ENCODE data around the gene LGALS12. TPM values are rescaled to one million over a fixed set of nuclear protein-coding genes. Genes with fewer than 3 reads are reported as not detected.
A peak's percentile ranks its signal among the peaks of the same experiment; 100 is the strongest.
"Not testable (repeated sequence)": the region's sequence is repeated elsewhere in the genome, so short reads cannot be mapped to it uniquely, and the experiment has no call there.

The LGALS12 gene
- total RNA-seq, 1 experiment from 2014 or later: not detected

DNA sequence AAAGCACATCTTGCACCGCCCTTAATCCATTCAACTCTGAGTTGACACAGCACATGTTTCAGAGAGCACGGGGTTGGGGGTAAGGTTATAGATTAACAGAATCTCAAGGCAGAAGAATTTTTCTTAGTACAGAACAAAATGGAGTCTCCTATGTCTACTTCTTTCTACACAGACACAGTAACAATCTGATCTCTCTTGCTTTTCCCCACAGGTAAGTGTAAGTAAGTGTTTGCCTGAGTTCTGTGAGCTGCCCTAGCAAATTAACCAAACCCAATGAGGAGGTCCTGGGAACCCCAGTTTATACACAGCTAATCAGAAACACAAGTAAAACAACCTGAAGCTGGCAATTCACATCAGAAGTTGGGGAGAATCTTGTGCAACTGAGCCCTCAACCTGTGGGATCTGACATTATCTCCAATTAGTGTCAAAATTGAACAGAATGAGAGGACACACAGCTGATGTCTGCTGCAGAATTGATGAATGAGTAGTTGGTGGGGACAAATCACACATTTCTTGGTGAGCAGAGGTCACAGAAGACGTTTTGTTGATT, 22.9 kb downstream of the LGALS12 start:
- DNase-seq (ENCODE audit: low read depth): peak; percentile 50
- in situ Hi-C loops (cut with HindIII; ENCODE audit: low pct_unique_long_range_greater_than_20kb, low sequenced_read_pairs): not testable (repeated sequence)

DNA sequence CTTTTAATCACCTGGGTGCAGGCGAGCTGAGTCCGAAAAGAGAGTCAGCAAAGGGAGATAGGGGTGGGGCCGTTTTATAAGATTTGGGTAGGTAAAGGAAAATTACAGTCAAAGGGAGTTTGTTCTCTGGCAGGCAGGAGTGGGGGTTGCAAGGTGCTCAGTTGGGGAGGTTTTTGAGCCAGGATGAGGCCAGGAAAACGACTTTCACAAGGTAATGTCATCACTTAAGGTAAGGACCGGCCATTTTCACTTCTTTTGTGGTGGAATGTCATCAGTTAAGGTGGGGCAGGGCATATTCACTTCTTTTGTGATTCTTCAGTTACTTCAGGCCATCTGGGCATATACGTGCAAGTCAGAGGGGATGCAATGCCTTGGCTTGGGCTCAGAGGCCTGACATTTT, 23.5 kb downstream of the LGALS12 start:
- DNase-seq (ENCODE audit: low read depth); in situ Hi-C loops (cut with HindIII; ENCODE audit: low pct_unique_long_range_greater_than_20kb, low sequenced_read_pairs): not testable (repeated sequence)

DNA sequence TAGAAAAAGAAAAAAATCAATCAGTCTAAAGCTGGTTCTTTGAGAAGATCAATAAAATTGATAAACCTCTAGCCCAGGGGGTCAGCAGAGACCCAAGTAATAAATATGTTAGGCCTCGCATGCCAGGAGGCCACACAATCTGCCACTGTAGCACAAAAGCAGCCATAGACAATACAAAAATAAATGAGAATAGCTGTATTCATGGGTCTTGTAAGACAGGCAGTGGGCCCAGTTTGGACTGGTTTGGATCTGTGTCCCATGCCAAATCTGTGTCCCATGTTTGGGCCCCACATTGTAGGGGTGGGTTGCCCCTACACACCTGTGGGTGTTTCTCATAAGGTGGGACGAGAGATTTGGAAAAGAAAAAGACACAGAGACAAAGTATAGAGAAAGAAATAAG, 24.1 kb downstream of the LGALS12 start:
- in situ Hi-C loops (cut with HindIII; ENCODE audit: low pct_unique_long_range_greater_than_20kb, low sequenced_read_pairs): no loop called here
- no peak for DNase-seq (ENCODE audit: low read depth)

DNA sequence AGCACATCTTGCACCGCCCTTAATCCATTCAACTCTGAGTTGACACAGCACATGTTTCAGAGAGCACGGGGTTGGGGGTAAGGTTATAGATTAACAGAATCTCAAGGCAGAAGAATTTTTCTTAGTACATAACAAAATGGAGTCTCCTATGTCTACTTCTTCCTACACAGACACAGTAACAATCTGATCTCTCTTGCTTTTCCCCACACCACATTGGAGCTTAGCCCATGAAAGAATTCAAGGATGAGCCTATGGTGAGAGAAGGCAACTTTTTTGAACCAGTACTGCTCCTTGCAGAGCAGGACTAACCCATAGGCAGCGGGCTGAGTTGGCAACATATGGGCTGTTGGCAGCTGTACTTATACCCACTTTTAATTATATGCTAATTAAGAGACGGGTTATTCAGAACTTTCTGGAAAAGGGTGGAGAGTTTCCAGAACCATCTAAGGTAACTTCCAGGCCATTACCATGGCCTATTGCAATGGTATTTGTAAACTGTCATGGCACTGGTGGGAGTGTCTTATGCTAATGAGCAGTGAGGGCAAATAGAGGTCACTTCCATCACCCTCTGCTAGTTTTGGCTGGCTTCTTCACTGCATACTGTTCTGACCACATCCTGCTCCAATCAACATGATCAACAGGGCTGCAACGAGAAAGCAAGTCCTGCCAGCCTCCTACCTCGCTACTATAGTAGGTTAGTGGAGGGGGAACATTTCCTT, 25.3 kb downstream of the LGALS12 start:
- peak; percentile 88 for DNase-seq (ENCODE audit: low read depth)
- in situ Hi-C loops (cut with HindIII; ENCODE audit: low pct_unique_long_range_greater_than_20kb, low sequenced_read_pairs): not testable (repeated sequence)

DNA sequence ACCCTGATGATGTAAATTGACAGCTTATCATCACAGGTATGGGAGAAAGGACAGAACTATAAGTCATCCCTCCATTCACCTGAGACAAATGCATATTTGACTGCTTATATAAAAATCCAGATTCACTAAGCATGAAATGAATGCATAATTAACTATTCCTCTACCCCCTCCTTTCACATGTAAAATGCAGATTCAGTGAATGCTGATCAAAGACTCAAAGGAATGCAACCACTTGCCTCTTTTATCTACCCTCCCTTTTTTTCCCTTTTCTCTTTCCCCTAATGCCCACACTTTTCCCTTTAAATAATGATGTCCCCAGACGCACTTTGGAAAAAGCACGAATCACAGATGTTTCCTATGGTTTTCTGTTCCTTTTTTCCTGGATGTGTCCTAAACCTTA, 26.2 kb downstream of the LGALS12 start:
- DNase-seq (ENCODE audit: low read depth): no peak
- in situ Hi-C loops (cut with HindIII; ENCODE audit: low pct_unique_long_range_greater_than_20kb, low sequenced_read_pairs): no loop called here

DNA sequence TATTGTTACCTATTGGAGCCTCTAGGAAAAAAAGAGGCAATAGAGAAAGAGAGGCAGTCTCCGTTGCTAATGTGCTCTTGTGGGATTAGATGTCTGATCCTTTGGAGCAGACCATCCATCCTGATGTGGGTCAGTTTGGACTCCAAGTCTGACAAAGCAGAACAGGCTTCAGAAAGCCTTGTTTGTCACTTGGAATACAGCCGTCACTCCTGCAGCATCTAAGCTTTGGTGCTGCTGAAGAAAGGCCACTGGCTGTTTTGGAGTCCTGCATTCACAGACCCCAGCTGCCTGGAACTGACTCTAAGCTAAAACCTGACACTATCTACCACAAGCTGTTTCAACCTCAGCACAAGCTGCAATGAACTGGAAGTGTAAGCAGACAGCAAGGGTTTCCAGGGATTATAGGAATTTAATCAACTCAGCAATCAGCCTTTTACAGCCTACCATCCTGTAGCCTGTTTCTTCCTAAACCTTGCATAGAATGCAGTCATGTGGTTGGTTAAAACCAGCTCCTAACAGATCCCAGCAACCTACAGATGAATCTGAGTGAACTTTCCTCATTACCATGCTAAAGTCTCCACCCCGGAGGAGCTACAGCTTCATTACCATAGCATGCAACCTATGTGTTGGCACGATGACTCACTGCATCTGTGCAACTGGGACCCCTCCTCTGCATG, 27.1 kb downstream of the LGALS12 start:
- DNase-seq (ENCODE audit: low read depth): no peak
- in situ Hi-C loops (cut with HindIII; ENCODE audit: low pct_unique_long_range_greater_than_20kb, low sequenced_read_pairs): no loop called here

DNA sequence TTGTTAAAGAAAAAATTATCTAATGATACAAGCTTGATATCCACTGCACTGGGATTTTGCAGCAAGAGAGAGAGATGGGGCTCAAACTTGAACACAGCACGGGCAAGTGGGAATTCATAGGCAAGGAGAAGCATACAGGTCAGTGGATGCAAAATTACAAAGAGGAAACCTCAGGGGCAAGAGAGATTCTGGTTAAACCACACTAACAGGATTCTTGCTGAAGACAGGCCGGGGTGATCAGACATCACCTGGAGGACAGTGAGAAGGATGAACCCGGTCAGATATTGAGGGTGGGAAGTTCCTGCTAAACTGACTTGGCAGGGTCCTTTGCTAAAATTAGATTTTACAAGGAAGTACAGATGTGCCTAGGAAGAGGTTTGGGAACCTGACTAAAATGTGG, 28.2 kb downstream of the LGALS12 start:
- in situ Hi-C loops (cut with HindIII; ENCODE audit: low pct_unique_long_range_greater_than_20kb, low sequenced_read_pairs): no loop called here
- DNase-seq (ENCODE audit: low read depth): no peak

DNA sequence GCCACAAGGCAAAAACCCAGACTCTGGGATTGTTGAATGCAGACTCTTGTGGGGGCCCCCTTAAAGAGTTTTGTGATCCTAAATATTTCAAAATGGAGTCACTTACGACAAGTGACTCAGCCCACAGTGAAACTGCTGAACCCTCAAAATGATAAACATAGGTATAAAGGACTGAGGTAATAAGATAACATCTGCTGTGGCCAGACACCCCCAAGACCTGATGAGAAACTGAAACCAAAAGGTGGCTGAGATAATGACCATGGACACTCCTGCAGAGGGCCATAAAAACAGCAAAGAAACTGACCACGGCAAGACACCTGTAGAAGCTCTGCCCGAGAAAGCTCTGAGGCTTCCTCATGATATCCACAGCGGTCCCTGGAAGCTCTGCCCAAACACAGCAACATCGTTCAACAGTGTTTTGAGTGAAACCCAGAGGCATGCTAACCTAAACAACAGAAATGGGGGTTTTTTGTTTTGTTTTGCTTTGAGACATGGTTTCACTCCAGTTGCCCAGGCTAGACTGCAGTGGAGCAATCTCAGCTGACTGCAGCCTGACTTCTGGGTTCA, 29.1 kb downstream of the LGALS12 start:
- in situ Hi-C loops (cut with HindIII; ENCODE audit: low pct_unique_long_range_greater_than_20kb, low sequenced_read_pairs): no loop called here
- no peak for DNase-seq (ENCODE audit: low read depth)

DNA sequence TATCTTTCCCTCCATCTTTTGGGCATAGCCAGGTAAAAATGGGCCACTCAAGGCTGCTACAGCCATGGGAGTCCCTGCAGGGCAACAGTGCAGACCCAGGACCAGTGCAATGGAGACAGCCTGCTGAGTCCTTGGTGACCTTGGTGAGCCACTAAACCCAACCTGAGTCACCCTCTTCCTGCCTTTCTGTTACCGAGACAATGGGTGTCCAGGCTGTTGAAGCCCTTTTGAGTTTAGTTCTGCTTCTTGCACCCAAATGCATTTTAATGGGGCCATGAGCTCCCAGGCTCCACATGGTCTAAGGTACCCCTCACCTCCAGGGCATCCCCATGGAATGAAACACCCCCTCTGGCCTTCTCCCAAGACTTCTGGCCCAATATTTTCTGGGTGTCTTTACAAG, 29.9 kb downstream of the LGALS12 start:
- DNase-seq (ENCODE audit: low read depth): no peak
- in situ Hi-C loops (cut with HindIII; ENCODE audit: low pct_unique_long_range_greater_than_20kb, low sequenced_read_pairs): no loop called here

DNA sequence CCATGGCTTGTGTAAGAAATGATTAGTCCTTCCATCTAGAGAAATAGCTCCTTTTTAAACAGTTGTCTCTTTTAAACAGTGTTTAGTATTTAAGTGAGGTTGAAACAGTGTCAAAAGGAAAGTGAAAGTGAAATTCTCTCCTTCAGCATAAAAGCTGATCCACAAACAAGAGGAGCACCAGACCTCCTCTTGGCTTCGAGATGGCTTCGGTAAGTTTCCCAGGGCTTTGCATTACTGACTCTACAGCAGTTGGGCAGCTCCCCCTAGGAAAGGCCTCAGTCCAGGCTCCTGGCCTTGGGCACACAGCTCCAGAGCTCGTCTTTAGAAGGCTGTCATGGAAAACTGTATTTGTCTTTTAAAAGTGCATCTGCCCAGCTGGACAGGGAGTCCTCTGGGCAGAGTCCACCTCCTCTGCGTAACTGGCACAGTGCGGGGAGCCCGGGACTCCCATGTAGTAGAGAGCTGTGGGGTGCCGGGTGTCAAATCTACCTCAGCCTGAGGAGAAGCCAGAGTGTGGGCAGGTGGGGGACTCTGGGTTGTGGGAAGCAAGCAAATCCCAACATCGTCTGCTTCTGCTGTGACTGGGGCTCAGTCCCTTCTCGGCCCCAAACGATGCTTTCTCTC, 30.9 kb downstream of the LGALS12 start, which contains the start of gene PLAAT4:
TSS of gene PLAAT4 (plus strand) at position 140 of the 624 bp plus-strand sequence. CDS start at position 201, 61 bp downstream.
- in situ Hi-C loops (cut with HindIII; ENCODE audit: low pct_unique_long_range_greater_than_20kb, low sequenced_read_pairs): no loop called here
- DNase-seq (ENCODE audit: low read depth): peak; percentile 35

DNA sequence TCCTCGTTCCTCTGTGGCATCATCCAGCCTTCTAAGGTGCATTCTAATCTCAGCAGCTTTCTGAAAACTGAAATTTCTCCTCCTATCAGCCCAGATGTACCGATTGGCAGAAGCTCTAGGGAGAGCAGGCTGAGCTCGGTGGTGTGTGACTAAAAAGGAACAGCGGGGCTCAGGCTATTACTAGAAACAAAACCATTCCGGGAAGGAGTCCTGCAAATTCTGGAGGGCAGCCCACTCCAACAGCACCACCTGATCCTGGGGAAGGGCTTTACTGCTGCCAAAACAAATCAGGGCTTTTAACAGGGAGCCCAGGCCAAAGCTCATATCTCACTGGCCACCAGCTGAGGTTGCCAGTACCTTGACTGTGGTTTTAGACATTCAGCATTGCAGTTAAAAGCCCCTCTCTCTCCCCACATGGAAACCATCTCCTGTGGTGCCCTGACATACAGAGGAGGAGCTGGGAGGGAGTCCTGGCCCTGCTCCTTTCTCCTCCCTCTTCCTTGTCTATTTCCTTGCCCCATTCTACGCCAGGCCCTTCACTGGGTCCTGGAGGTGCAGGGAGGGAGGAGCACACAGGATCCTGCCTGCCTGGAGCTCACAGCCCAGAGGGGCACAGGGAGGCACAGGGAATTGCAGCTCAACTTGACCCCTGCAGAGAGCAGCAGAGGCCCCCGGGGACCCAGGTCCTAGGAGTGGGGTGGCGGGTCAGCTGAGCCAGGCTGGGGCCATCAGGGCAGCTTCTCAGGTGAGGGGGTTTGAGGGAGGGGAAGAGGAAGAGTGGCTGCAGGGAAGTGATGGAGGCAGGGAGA, 31.6 kb downstream of the LGALS12 start:
- DNase-seq (ENCODE audit: low read depth): peak; percentile 28

DNA sequence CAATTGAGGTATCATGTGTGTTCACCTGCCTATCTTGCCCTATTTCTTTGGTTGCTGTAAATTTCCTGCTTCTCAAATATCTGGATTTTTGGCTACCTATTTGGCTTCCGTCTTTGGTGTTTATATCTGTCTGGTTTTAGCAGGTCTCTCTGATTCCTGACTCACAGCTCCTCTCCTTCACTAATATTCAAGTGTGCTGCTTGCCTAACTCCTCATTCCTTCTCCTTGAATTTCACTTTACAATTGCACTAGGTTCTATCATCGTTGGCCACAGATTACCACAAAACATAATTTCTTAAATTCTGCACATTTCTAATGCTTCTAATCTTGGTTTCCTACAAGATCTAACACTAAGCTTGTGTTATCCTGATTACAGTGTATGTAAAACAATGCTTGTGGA, 36.6 kb downstream of the LGALS12 start:
- in situ Hi-C loops (cut with HindIII; ENCODE audit: low pct_unique_long_range_greater_than_20kb, low sequenced_read_pairs); DNase-seq (ENCODE audit: low read depth): not testable (repeated sequence)

More for the DNA sequence above, 31.6 kb downstream of the LGALS12 start:
- in situ Hi-C loops (cut with HindIII; ENCODE audit: low pct_unique_long_range_greater_than_20kb, low sequenced_read_pairs): no loop called here

DNA sequence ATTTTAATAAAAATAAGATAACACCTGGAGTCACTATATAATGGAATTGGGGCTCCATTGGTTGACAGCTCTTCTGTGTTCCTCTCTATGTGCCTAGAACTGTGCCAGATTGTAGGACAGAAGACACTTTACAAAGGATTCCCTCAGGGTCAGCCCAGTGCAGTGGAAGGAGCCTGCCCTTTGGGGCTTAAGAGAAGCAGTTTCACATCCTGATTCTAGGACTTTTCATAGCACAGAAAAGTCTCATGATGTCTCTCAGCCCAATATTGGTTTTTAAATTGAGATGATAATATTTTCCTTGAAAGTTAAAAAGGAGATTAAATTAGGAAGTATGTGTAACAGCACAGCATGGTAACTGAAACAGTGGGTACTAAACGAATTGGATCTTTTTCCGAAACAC, 37.8 kb downstream of the LGALS12 start:
- DNase-seq (ENCODE audit: low read depth): no peak
- in situ Hi-C loops (cut with HindIII; ENCODE audit: low pct_unique_long_range_greater_than_20kb, low sequenced_read_pairs): no loop called here

DNA sequence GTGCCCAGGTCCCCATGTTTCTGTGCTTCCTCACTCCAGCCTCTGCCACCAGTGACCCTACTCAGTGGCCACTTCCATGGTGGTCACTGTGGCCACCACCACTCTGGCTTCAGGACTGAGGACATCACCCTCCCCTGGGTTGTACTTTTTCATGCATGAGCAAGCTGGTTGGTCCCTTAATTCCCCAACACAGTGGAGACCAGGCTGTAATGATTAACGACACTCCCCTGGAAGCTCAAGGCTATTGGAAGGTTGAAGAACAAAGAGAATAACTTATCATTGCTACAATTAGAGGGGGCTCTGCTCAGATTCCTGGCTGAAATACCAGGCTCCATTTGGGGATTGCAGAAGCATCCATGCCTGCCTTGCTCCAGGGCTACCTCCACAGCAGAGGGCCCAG, 41.2 kb downstream of the LGALS12 start:
- in situ Hi-C loops (cut with HindIII; ENCODE audit: low pct_unique_long_range_greater_than_20kb, low sequenced_read_pairs): no loop called here
- DNase-seq (ENCODE audit: low read depth): no peak

DNA sequence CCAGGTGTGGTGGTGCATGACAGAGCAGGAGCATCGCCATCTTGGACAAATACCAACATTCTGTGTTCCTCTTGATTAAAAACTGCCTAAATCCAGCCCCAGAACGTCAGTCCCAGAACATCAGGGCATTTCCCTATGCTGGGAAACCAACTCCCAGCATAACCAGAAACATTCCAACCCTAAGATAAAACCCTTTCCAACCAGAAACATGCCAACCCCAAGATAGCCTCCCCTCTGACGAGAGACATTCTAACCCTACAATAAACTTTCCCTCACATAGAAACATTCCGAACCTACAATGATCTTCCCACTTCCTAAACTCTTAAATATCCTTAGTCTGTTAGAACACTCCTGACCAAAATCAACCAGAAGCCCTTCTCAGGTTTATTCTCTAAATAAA, 42.3 kb downstream of the LGALS12 start:
- no peak for DNase-seq (ENCODE audit: low read depth)
- in situ Hi-C loops (cut with HindIII; ENCODE audit: low pct_unique_long_range_greater_than_20kb, low sequenced_read_pairs): no loop called here

DNA sequence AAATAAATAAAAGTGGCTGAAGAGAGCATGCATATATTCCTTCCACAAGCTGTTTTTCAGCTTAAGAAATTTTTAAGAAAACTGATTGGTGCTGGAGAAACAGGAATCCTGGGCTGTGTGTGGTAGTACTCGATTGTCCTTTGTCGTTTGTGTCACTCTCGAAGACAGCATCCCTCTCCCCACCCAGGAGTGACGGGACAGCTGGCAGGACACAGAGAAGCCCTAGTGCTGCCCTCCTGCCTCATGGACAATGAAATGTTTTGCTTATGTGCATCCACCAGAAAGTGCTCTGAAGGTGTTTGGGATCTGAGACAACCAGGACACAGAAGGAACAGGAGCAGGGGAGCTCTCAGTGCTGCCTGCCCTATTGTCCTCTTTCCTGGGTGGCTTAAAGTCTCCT, 43.5 kb downstream of the LGALS12 start:
- no peak for DNase-seq (ENCODE audit: low read depth)
- in situ Hi-C loops (cut with HindIII; ENCODE audit: low pct_unique_long_range_greater_than_20kb, low sequenced_read_pairs): no loop called here

DNA sequence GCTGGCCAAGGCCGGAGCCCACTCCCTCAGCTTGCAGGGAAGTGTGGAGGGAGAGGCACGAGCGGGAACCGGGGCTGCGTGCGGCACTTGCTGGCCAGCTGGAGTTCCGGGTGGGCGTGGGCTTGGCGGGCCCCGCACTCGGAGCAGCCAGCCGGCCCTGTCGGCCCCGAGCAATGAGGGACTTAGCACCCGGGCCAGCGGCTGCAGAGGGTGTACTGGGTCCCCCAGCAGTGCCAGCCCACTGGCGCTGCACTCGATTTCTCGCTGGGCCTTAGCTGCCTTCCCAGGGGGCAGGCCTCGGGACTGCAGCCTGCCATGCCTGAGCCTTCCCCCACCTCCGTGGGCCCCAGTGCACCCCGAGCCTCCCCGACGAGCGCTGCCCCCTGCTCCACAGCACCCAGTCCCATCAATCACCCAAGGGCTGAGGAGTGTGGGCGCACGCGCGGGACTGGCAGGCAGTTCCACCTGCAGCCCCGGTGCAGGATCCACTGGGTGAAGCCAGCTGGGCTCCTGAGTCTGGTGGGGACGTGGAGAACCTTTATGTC, 44.3 kb downstream of the LGALS12 start:
- DNase-seq (ENCODE audit: low read depth); in situ Hi-C loops (cut with HindIII; ENCODE audit: low pct_unique_long_range_greater_than_20kb, low sequenced_read_pairs): not testable (repeated sequence)

All from Caki2 (cell line).